ENCODE measurements around the gene PDIA6. TPM values are rescaled to one million over a fixed set of nuclear protein-coding genes. Genes with fewer than 3 reads are reported as not detected.

Gene PDIA6
- total and polyA plus RNA-seq, 10 of the 15 experiments (the other 5 are each of a cell fraction or from before 2014, with no cell fraction given): 148 to 526 (median 209) TPM

DNA sequence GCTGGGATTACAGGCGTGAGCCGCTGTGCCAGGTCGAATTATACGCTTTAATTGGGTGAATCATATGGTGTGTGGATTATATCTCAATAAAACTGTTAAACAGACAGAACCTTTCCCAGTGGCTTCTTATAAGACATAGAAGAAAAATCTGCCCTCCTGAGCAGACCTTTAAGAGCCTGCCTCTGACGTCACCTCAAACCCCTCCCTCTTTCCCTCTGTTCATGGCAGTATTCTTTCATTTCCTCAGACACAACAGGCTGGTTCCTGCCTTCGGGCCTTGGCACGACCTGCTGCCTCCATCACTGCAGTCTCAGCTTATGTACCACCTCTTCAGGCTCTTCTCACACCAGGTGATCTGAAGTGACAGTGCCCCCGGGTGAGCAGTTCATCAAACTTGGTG is 14.0 kb upstream of the PDIA6 start:
- in situ Hi-C loops (cut with MboI): no loop called here
- no TSS peak for BruUV-seq (replicated peaks)
- WGBS (ENCODE audit: insufficient coverage, insufficient replicate concordance, low lambda C conversion rate, missing lambda C conversion rate): 62% methylated on average over 8 of the region's 8 CpGs
- ChIA-PET RAD21 (ENCODE audit: unreplicated experiment) (no interaction called here), POLR2A (no interaction called here), CTCF (no interaction called here), SMC1A (ENCODE audit: uncharacterized antibody, unreplicated experiment) (no interaction called here)
- H2AFZ ChIP-seq (ENCODE audit: control insufficient read depth, low read depth, low read length): no peak overlapping the region
- FAIRE-seq (no peak), ATAC-seq (no peak), DNase-seq (ENCODE audit: low read depth, low spot score) (no peak)
- H4K20me1 ChIP-seq (ENCODE audit: control insufficient read depth, insufficient read depth): no peaks in the 10 kb centered on the region
- no peak overlapping the region for H3K4me3 ChIP-seq
- TF ChIP-seq SMC3 (IDR thresholded peaks at IDR 0.05; ENCODE audit: borderline replicate concordance, low read length): no peak
- TF ChIP-seq CHD1 (IDR thresholded peaks at IDR 0.05; ENCODE audit: low read depth, low read length): no peak
- TF ChIP-seq MTA2 (IDR thresholded peaks at IDR 0.05; ENCODE audit: low read depth): no peak
- no peak for TF ChIP-seq POU2F2 (IDR thresholded peaks at IDR 0.05; ENCODE audit: borderline replicate concordance, low read depth, low read length)
- TF ChIP-seq NFYA (IDR thresholded peaks at IDR 0.05; ENCODE audit: borderline replicate concordance, low read depth, low read length): no peak
- TF ChIP-seq, protein P1, sequence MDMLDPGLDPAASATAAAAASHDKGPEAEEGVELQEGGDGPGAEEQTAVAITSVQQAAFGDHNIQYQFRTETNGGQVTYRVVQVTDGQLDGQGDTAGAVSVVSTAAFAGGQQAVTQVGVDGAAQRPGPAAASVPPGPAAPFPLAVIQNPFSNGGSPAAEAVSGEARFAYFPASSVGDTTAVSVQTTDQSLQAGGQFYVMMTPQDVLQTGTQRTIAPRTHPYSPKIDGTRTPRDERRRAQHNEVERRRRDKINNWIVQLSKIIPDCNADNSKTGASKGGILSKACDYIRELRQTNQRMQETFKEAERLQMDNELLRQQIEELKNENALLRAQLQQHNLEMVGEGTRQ (IDR thresholded peaks at IDR 0.05; ENCODE audit: borderline replicate concordance, low read depth, low read length): no peak
- no peak for TF ChIP-seq HDGF (IDR thresholded peaks at IDR 0.05)
- TF ChIP-seq, protein P2, sequence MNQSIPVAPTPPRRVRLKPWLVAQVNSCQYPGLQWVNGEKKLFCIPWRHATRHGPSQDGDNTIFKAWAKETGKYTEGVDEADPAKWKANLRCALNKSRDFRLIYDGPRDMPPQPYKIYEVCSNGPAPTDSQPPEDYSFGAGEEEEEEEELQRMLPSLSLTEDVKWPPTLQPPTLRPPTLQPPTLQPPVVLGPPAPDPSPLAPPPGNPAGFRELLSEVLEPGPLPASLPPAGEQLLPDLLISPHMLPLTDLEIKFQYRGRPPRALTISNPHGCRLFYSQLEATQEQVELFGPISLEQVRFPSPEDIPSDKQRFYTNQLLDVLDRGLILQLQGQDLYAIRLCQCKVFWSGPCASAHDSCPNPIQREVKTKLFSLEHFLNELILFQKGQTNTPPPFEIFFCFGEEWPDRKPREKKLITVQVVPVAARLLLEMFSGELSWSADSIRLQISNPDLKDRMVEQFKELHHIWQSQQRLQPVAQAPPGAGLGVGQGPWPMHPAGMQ (IDR thresholded peaks at IDR 0.05; ENCODE audit: borderline replicate concordance): no peak
- TF ChIP-seq FOXK2 (IDR thresholded peaks at IDR 0.05): no peak
- TF ChIP-seq NR2C1 (IDR thresholded peaks at IDR 0.05): no peak
- no peak for TF ChIP-seq SP1 (IDR thresholded peaks at IDR 0.05; ENCODE audit: low read depth, low read length)
- no peak for TF ChIP-seq KLF5 (IDR thresholded peaks at IDR 0.05; ENCODE audit: partially characterized antibody)
- TF ChIP-seq CHD2 (IDR thresholded peaks at IDR 0.05; ENCODE audit: borderline replicate concordance, low read depth, low read length): no peak
- no peak for TF ChIP-seq POLR2AphosphoS5 (IDR thresholded peaks at IDR 0.05; ENCODE audit: low read length)
- TF ChIP-seq SUZ12 (IDR thresholded peaks at IDR 0.05; ENCODE audit: unreplicated experiment): no peak
- TF ChIP-seq KDM1A (IDR thresholded peaks at IDR 0.05; ENCODE audit: borderline replicate concordance): no peak
- no peak for TF ChIP-seq ZNF24 (IDR thresholded peaks at IDR 0.05)
- no peak for TF ChIP-seq BACH1 (IDR thresholded peaks at IDR 0.05; ENCODE audit: borderline replicate concordance)
- TF ChIP-seq CBFB (IDR thresholded peaks at IDR 0.05; ENCODE audit: low read depth): no peak
- no peak for TF ChIP-seq FOXM1 (IDR thresholded peaks at IDR 0.05; ENCODE audit: low read depth, low read length)
- no peaks in the 10 kb centered on the region; the same call in 2 of the 3 replicates for H3K9me3 ChIP-seq (replicated peaks; ENCODE audit: control insufficient read depth, insufficient read depth, low read length)
- H3K4me1 ChIP-seq (ENCODE audit: control insufficient read depth, insufficient read depth, low read length): no peaks in the 10 kb centered on the region
- no peak overlapping the region for H3K9ac ChIP-seq (ENCODE audit: control insufficient read depth, insufficient read depth, low read length)
- peaks cover 0 to 3% of the 10 kb centered on the region in 2 experiments; a peak in 3 of 4 replicates for H3K27me3 ChIP-seq (replicated peaks in 1 of 2; ENCODE audit: control insufficient read depth in 2 of 2, insufficient read depth in 2 of 2, low read length in 1 of 2)
- H3K27ac ChIP-seq (ENCODE audit: control insufficient read depth, insufficient read depth): no peak overlapping the region
- no peaks in the 10 kb centered on the region for H3K79me2 ChIP-seq (ENCODE audit: control insufficient read depth, insufficient read depth, low read length)
- intact Hi-C loops (cut with micrococcal nuclease; ENCODE audit: unreplicated experiment): no loop called here
- H3K4me2 ChIP-seq (ENCODE audit: control insufficient read depth, insufficient read depth): no peak overlapping the region
- H3K36me3 ChIP-seq (ENCODE audit: control insufficient read depth in 2 of 2, insufficient read depth in 2 of 2, low read length in 1 of 2): no peaks in the 10 kb centered on the region

Data from GM12878 (cell line).